Stimulated activated CD4-positive, alpha-beta T cell treated with anti-CD3 and anti-CD28 coated beads, Interleukin-4, amount 100 ng/mL, for 4 hours (primary cell): ENCODE measurements around the gene CYP1A2.
"Not testable (repeated sequence)": the region's sequence is repeated elsewhere in the genome, so short reads cannot be mapped to it uniquely, and the experiment has no call there.

Experiments used
- DNase-seq, 2 experiments: peaks; one replicate each; pipeline ENCODE4 v3.0.0-alpha.2; 2020

CYP1A2 gene, protein sequence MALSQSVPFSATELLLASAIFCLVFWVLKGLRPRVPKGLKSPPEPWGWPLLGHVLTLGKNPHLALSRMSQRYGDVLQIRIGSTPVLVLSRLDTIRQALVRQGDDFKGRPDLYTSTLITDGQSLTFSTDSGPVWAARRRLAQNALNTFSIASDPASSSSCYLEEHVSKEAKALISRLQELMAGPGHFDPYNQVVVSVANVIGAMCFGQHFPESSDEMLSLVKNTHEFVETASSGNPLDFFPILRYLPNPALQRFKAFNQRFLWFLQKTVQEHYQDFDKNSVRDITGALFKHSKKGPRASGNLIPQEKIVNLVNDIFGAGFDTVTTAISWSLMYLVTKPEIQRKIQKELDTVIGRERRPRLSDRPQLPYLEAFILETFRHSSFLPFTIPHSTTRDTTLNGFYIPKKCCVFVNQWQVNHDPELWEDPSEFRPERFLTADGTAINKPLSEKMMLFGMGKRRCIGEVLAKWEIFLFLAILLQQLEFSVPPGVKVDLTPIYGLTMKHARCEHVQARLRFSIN

DNA sequence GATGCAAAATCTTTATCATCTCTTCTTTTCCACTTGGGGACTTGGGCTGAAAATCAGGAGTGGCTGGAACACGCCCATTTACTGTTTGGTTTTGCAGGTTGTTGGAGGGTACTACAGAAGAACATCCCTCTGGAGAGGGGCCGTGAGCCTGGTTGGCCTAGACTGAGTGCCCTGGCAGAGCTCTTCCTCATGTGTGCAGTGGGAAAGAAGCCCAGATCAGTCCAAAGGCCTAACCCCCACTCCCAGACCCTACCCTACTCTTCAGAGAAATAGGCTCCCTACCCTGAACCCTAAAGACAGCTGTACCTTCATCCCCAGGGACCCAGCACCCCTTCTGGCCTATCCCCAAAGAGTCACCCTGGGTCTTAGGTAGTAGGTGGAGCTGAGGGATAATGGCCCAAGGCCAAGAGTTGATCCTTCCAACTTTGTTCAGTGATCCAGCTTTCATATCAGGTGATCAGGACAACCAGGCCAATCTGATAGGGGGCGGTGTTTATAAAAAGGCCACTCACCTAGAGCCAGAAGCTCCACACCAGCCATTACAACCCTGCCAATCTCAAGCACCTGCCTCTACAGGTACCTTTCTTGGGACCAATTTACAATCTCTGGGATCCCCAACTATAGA is at the start of gene CYP1A2:
TSS of gene CYP1A2 (plus strand) at position 524 of the 625 bp plus-strand sequence. CDS start 894 bp downstream, outside the sequence.
- no peak for DNase-seq

DNA sequence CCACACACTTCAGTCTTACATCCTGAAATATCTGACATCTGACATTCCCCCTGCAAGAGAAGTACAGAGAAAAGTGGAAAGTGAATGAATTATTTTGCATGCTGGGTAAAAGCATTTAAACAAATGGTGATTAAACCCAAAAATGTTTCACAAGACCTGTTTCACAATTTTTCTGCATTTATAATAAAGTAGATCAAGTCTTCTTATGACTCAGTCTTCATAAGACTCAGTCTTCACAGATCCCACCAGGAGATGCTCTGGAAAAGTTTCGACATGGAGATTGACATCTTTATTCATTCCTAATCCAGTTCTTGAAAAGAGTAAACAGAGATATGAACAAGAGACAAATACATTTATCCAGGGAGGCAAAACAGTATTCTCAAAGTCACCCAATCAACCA is 39.6 kb upstream of the CYP1A2 start:
- no peak for DNase-seq

DNA sequence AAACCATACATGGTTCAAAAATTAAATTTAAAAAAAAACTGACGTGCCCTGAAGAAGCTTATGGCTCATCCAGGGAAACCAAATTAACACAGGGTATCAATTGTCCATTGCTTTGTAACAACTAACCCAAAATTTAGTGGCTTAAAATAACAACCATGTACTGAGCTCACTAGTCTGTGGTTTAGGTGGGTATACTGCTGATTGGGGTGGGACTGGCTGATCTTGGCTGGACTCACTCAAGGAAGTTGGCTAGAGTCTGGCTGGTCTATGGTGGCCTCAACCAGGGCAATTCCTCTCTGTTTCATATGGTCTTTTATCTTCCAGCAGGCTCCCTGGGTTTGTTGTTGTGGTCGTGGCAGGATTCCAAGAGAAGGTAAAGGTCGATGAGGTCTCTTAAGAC is 38.8 kb upstream of the CYP1A2 start:
- DNase-seq = no peak

DNA sequence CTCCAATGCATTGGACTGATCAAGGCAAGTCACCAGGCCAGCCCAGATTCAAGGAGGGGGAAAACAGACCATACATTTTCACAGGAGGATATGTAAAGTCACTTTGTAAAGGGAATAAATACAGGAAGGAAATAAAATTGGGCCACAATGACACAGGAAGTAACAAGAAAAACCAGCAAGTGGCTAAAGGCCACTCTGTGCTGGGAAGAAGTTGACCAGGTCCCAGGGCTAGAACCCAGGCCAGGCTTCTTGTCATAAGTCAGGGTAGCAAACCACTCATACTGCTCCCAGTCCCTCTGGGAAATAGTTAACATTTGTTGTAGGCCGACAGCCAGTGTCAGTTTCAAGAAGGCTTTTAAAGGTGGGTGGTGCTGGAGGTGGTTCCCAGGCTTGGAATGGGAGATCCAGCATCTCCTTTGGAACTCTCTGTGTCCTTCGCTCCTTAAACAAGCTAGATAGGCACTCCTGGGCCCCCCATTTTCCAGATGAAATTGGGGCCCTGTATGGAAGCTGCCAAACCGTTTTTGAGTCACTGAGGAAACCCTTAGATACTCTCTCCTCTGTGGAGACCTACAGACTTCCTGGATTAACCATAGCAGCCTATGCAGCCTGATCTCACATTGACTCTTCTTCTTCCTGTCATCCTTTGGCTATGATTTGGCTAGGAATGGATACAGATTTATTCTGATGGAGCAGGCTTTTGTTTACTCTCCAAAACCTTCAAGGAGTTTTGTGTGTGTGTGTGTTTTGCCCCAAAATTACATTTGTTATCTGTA is 38.1 kb upstream of the CYP1A2 start:
- DNase-seq = no peak

DNA sequence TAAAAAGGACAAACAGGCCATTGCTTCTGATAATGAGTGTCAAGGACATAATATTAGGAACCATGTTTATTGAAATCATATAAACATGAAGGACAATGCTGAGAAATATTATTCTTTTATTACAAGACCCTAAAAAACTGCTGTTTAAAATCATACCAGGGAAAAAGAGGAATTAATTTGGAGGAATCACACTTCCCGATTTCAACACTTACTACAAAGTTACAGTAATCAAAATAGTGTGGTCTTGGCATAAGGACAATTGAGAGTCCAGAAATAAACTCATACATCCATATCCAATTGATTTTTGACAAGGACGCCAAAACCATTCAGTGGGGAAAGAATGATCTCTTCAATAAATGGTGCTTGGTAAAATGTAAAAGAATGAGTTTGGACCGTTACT is 36.3 kb upstream of the CYP1A2 start:
- no peak for DNase-seq

DNA sequence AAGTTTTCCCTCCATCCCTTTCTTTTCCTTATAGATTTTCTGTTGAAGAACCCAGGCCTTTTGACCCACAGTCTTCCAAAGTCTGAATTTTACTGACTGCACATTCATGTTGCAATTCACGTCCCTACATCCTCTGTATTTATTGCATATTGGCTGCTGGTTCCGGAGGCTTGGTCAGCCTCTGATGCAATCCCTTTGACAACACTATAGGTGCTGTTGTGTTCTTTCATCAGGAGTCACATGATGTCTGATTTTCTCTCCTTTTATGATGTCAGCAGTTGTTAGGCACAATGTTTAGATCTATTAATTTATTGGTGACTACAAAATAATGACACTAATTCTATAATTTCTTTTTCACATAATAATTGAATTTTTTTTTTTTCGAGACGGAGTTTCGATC is 32.0 kb upstream of the CYP1A2 start:
- no peak for DNase-seq

DNA sequence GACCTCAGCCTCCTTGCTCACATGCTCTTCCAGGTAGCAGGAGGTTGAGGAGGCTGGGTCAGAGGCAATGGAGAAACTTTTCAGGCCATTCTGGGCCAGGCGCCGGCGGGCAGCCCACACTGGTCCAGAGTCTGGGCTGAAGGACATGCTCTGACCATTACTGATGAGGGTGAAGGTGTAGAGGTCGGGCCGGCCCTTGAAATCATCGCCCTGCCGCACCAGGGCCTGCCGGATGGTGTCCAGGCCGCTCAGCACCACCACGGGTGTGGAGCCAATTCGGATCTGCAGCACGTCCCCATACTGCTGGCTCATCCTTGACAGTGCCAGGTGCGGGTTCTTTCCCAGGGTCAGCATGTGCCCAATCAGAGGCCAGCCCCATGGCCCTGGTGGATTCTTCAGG is 26.1 kb upstream of the CYP1A2 start:
- DNase-seq = no peak

DNA sequence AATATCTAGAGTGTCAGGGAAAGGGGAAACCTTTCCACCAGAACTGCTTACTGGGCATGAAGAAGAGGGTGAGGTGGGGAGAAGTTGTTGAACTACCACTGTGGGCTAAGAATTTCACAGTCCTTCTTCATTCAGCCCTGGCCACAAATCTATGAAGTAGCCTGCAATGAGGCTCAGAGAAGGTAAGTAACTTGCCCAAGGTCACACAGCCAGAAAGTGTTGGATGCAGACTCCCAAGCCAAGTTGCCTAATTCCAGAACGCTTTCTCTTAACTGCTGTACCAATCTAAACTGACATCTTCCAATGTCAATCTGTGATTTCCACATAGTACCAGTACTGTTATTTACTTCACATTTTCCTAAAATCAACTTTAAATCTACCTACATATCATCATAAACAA is 25.5 kb upstream of the CYP1A2 start:
- no peak for DNase-seq

DNA sequence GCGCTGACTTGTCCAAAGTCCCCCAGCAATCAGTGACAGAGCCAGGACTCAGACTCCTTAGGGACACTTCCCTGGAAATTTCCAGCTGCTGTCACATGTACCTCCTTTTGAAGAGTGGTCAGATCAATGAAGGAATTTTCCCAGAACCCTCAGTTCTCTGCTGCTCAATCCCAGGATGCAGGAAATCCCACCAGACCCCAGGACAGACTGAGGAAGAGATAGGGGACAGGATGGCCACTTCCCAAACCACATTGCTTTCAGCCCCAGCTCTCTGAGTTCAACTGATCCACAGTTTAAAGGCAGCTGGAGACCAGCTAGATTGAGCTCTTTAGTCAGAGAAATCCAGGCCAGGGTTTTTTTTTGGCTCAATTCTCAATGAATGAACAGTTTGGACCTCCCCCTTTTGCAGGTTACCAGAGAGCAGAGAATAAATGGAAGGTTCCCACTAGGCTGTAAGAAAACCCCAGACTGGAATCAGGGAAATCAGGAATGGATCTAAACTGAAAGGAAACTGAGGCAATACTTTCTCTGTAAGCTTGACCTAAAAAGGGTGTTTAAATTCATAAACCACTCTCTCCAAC is 24.8 kb upstream of the CYP1A2 start:
- no peak for DNase-seq

DNA sequence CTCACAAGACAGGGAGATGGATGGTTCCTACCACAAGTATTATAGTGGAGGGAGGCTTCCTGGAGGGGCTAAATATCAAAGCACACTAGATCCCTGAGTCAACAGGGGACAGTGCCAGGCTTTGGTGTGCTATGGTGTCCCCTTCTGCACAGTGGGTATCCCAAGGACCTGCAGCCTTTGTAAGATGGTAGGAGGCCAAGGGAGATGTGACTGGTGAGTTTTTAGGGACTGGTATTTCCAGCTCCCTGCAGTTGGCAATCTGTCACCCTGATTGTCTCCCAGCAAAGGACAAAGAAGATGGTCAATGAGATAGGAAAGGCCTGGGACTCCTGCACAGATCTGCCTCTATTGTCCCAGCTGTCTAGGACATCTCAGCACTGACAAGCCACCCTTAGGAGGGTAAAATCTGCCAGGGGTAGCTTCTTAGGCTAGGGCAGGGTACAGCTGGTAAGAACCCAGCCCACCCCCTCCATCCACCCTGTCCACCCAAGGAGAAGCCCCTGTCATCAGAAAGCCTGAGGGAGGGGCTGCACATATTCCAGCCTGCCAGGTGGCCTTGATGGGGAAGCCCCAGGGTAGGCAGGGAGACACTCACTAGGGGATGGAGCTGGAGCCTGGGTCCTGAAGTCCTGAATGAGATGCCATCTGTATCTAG is 23.9 kb upstream of the CYP1A2 start:
- DNase-seq = no peak

DNA sequence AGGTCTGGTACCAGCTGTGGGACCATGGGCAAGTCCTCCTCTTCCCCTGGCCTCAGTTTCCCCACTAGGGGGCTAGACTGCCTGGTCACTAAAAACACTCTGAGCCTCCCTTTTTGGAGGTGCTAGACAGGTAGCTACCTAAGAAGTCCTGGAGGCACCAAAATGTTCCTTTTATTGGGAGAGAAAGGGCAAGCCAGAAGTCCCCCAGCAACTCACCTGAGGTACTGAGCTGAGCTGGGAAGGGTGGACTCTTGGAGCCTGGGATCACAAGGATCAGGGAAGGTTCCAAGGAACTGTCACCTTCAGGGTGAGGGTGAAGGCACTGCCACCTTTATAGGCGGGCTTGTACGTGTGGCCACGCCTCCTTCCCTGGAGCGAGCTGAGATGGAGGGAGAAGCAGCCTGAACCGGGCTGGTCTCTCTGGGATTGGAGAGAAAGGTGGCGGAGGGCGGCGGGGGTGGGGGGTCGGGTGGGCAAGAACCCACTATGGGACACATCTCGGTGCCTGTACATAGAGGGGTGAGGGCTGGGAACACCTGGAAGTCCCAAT is 23.3 kb upstream of the CYP1A2 start, which contains the start of gene CYP1A1:
TSS of gene CYP1A1 (minus strand) at position 304 of the 550 bp plus-strand sequence. CDS start 2,431 bp downstream, outside the sequence.
- peak; percentile 10 to 42 for DNase-seq

DNA sequence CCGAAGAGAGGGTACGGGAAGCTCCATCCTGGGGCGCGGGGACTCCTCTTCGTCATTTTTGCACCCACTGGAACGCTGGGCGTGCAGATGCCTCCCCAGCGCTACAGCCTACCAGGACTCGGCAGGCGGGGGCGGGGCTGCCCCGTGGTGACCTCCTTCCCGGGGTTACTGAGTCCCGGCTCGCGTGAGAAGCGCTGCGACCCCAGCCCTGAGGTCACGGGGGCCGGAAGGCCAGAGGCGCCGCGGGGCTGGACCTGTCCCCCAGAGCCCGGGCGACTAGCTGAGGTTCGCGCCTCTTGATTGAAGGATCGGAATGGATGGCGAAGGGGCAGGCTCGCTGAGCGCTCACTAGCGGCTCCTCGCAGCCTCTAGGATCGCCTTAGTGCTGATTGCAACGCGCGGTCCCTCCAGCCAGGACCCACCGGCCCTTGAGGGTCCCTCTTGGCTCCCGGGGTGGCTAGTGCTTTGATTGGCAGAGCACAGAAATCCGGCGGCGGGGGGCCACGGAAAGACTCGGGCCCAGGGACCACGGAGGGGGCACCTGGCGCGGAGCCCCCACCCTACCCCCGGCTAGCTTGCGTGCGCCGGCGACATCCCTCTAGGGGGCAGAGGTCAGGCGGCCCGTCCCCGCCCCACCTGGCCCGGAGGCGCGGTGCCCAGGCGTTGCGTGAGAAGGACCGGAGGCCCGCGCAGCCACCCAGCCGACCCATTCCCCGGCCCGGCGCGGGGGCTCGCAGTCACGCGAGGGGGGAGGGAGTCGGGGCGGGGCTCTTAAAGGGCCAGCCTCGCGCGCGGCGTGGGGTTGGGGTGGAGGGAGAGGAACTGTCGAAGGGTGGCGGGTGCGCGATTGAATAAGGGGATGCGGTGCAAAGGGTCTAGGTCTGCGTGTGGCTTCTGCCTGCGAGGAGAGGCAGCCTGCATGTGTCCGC is 22.5 kb upstream of the CYP1A2 start:
- DNase-seq = peak; percentile 34 to 61

DNA sequence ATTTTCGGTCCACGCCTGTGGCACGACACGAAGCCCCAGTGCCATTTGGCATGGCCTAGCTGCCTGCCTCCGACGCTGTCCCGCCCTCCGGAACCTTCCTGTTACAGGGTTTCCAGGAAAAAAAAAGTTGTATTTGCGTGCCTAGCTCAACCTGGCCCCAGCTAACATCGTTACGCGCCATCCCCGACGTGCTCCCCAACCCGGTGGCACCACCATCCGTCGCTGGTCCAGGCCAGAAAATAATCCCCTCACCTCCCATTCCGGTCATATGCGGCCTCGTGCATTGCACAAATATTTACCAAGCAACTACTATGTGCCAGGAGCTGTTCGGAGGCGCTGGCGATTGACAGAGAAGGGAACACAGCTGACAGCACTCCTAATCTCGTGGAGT is 21.9 kb upstream of the CYP1A2 start:
- peak in 1 of 2 experiments; percentile 3 for DNase-seq

DNA sequence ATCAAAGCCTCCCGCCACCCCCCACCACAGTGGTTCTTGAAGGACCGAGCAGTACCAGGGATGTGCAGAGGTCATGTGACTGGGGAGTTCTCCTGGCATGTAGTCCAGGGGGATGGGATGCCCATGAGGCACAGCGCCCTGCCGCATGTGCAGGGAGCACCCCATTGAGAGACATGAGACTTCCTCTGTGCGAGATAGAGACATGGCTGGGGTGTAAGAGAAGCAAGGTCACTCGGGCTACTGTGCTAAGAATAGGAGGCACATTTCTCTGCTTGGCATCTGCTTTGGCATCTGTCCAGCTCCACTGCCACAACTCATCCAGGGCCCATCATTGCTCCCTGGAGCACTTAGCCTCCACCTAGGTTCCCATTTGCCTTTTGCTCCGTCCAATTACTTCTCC is 20.9 kb upstream of the CYP1A2 start:
- DNase-seq = no peak

DNA sequence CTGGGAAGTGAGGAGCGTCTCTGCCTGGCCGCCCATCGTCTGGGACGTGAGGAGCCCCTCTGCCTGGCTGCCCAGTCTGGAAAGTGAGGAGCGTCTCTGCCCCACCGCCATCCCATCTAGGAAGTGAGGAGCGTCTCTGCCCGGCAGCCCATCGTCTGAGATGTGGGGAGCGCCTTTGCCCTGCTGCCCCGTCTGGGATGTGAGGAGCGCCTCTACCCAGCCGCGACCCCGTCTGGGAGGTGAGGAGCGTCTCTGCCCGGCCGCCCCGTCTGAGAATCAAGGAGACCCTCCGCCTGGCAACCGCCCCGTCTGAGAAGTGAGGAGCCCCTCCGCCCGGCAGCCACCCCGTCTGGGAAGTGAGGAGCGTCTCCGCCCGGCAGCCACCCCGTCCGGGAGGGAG is 19.9 kb upstream of the CYP1A2 start:
- not testable (repeated sequence) for DNase-seq

DNA sequence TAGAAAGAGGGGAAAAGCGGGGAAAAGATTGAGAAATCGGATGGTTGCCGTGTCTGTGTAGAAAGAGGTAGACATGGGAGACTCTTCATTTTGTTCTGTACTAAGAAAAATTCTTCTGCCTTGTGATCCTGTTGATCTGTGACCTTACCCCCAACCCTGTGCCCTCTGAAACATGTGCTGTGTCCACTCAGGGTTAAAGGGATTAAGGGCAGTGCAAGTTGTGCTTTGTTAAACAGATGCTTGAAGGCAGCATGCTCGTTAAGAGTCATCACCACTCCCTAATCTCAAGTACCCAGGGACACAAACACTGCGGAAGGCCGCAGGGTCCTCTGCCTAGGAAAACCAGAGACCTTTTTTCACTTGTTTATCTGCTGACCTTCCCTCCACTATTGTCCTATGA is 19.3 kb upstream of the CYP1A2 start:
- not testable (repeated sequence) for DNase-seq

DNA sequence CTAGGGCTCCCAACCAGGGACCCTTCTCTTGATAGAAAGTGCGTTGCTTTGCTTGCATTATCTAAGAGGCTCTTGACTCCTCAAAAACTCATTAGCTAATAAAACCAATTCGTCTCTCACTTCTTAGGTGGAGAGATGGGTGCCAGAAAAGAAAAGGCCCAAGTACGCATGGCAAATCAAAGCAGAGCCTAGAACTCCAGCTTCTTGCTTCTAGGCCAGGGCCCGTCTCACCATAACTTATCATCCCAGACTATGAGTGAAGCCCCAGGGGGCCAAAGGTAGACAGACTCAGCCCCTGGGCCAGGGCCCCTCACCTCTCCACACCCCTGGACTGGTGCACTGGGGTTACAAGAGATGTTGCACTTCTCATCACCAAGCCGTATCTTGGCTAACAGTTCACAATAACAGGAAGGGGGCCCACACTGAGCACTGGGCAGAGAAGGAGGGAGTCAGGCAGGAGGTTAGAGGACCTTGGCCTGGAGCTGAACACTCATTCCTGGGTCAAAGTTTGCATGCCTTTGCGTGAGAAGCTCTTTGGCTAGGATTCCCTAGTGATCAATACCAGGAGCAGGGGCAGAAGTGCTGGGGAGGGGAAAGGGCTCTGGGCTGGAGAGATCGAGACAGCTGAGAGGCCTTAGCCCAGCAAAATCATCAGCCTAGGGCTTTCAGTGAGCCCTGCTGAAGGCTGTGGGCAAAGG is 17.9 kb upstream of the CYP1A2 start:
- no peak for DNase-seq

DNA sequence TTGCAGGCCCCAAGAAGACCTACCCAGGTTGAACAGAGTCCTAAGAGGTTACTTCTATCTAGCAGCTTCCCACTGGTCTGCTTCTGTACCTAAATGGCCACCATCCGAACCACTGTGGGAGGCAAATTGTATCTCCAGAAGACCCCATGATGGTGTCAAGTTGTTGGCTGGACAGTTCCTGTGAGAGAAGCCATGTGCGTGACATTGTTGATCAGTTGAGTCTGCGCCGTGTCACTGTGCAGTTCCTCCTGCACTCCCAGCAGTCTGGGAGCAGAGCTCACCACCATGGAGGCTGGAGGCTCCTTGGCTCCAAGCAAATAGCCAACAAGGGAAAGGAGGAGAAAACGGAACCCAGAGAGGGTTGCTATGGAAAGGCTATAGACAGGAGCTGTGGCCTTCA is 15.8 kb upstream of the CYP1A2 start:
- no peak for DNase-seq

DNA sequence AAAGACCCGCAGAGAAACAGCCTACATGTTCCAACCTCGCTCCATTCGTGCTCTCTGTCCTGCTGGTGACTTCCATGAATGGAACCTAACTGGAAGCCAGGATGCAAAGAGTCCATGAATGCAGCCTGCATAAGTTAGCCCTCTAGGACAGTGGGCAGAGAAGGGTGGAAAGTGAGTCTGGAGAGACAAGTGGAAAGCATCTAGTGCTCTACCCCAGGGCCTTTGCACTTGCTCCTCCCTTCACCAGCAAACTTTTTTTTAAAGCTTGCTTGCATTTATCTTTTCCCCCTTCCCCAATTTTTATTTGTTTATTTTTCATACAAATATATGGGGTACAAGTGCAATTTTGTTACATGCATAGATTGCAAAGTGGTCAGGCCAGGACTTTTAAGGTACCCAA is 15.4 kb upstream of the CYP1A2 start:
- no peak for DNase-seq

DNA sequence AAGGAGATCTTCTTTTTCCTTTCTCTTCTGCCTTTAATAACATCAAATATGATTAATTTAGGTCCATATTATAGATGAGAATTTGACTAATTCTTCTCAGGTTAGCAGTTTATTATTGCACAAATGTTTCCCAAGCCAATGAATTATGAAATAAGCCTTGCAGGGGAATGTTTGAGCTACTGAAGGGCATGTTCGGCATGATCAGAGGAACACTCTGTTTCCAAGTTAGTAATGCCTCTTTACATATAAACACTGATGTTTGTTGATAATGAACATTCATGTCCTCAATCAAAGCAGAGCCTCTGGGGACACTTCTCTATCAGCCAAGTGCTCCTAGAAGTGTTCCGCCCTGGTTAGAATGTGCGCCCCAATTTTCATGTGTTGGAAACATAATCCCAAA is 13.3 kb upstream of the CYP1A2 start:
- no peak for DNase-seq
